Measurements from ENCODE around the gene PCGF6. TPM values are rescaled to one million over a fixed set of nuclear protein-coding genes. Genes with fewer than 3 reads are reported as not detected.
A peak's percentile ranks its signal among the peaks of the same experiment; 100 is the strongest.
"Not testable (repeated sequence)": the region's sequence is repeated elsewhere in the genome, so short reads cannot be mapped to it uniquely, and the experiment has no call there.

The PCGF6 gene
- total and polyA plus RNA-seq, 3 experiments from 2014 or later, result 10.8 to 17.7 (median 17.6) TPM

GRCh38 chr10:103382769-103383168 is 31.8 kb upstream of the PCGF6 start:
- no peak overlapping the region for H3K27ac ChIP-seq (ENCODE audit: low read depth, low read length)
- no peaks in the 10 kb centered on the region for H3K4me1 Mint-ChIP-seq
- DNase-seq, result no peak
- H3K36me3 ChIP-seq (ENCODE audit: insufficient read depth, low read length), result peaks cover 9% of the 10 kb centered on the region
- no peaks in the 10 kb centered on the region for H3K4me1 ChIP-seq (ENCODE audit: insufficient read depth, low read length)
- H3K36me3 Mint-ChIP-seq, result peaks cover 0 to 68% (median 17%) of the 10 kb centered on the region in 3 donors
- ChIA-PET CTCF (interaction anchor here (1.7 kb wide), 1 partner anchor 33 kb away, joined by 4 read pairs; no protein-coding TSS in a partner anchor), POLR2A (no interaction called here)
- no peaks in the 10 kb centered on the region for H3K9me3 ChIP-seq (ENCODE audit: low read length)
- H3K27ac Mint-ChIP-seq, result peak overlapping the region in 2 of 8 donors; percentile 40 to 94
- H3K4me3 ChIP-seq (ENCODE audit: low read length), result no peak overlapping the region
- no peaks in the 10 kb centered on the region for H3K27me3 ChIP-seq (ENCODE audit: insufficient read depth, low read length, poor library complexity, severe bottlenecking)
- H3K27me3 Mint-ChIP-seq, result no peaks in the 10 kb centered on the region
- H3K9me3 Mint-ChIP-seq, result no peaks in the 10 kb centered on the region
- no peak overlapping the region for H3K4me3 Mint-ChIP-seq

- H3K27ac ChIP-seq (ENCODE audit: low read depth, low read length), result no peak overlapping the region
- no peaks in the 10 kb centered on the region for H3K27me3 ChIP-seq (ENCODE audit: insufficient read depth, low read length, poor library complexity, severe bottlenecking)
- no peak overlapping the region for H3K4me3 Mint-ChIP-seq
- DNase-seq, result no peak
- H3K36me3 ChIP-seq (ENCODE audit: insufficient read depth, low read length), result peaks cover 4% of the 10 kb centered on the region
- CTCF ChIA-PET, result no interaction called here
- H3K4me1 ChIP-seq (ENCODE audit: insufficient read depth, low read length), result peaks cover 13% of the 10 kb centered on the region
- POLR2A ChIA-PET, result no interaction called here
- H3K27ac Mint-ChIP-seq, result peak overlapping the region in 1 of 8 donors; percentile 67
- no peaks in the 10 kb centered on the region for H3K27me3 Mint-ChIP-seq
- H3K9me3 ChIP-seq (ENCODE audit: low read length), result no peaks in the 10 kb centered on the region
- no peaks in the 10 kb centered on the region for H3K9me3 Mint-ChIP-seq
- peaks cover 0 to 54% (median 18%) of the 10 kb centered on the region in 3 donors for H3K36me3 Mint-ChIP-seq
- H3K4me3 ChIP-seq (ENCODE audit: low read length), result no peak overlapping the region
- peaks cover 13 to 23% (median 16%) of the 10 kb centered on the region in 3 donors for H3K4me1 Mint-ChIP-seq
Measured at GRCh38 chr10:103374263-103374662, 23.3 kb upstream of the PCGF6 start.

- Histone ChIP-seq H3K27ac (ENCODE audit: low read depth, low read length) (no peak overlapping the region), H3K9me3 (ENCODE audit: low read length) (no peaks in the 10 kb centered on the region), H3K4me3 (ENCODE audit: low read length) (no peak overlapping the region), H3K27me3 (ENCODE audit: insufficient read depth, low read length, poor library complexity, severe bottlenecking) (no peaks in the 10 kb centered on the region), H3K36me3 (ENCODE audit: insufficient read depth, low read length) (peaks cover 4% of the 10 kb centered on the region), H3K4me1 (ENCODE audit: insufficient read depth, low read length) (peaks cover 17% of the 10 kb centered on the region)
- Mint-ChIP-seq H3K4me1 (peaks cover 14 to 30% (median 18%) of the 10 kb centered on the region in 3 donors), H3K36me3 (peaks cover 0 to 50% (median 18%) of the 10 kb centered on the region in 3 donors), H3K9me3 (no peaks in the 10 kb centered on the region), H3K4me3 (no peak overlapping the region), H3K27ac (peak overlapping the region in 4 of 8 donors; percentile 0 to 83 (median 38)), H3K27me3 (no peaks in the 10 kb centered on the region)
- CTCF ChIA-PET, result no interaction called here
- DNase-seq, result no peak
- POLR2A ChIA-PET, result no interaction called here
Measured at GRCh38 chr10:103373544-103373943, 22.6 kb upstream of the PCGF6 start.

GRCh38 chr10:103367782-103368518 is 17.0 kb upstream of the PCGF6 start, which contains the start of gene TAF5:
Gene TAF5, plus strand, starts transcription at chr10:103367976. Its CDS starts 14 bp downstream, at chr10:103367990.
- H3K27ac ChIP-seq (ENCODE audit: low read depth, low read length), result peak within 1 kb of the TSS; percentile 55
- Mint-ChIP-seq H3K27ac (peak within 1 kb of the TSS; percentile 77 to 96 (median 94)), H3K9me3 (no peaks in the 10 kb centered on the region), H3K27me3 (no peaks in the 10 kb centered on the region), H3K36me3 (peaks cover 0 to 12% (median 0%) of the 10 kb centered on the region in 3 donors), H3K4me1 (peaks cover 19 to 30% (median 28%) of the 10 kb centered on the region in 3 donors), H3K4me3 (peak within 1 kb of the TSS; percentile 91 to 99 (median 95))
- H3K4me3 ChIP-seq (ENCODE audit: low read length), result peak within 1 kb of the TSS; percentile 70
- no peaks in the 10 kb centered on the region for H3K9me3 ChIP-seq (ENCODE audit: low read length)
- POLR2A ChIA-PET, result interaction anchor here (0.5 to 2.2 kb wide), 10 partner anchors 11 to 1284 kb away, joined by 3 to 21 read pairs (median 4); partner anchors contain the start of gene PCGF6
- H3K36me3 ChIP-seq (ENCODE audit: insufficient read depth, low read length), result no peaks in the 10 kb centered on the region
- no peaks in the 10 kb centered on the region for H3K27me3 ChIP-seq (ENCODE audit: insufficient read depth, low read length, poor library complexity, severe bottlenecking)
- DNase-seq, result peak; percentile 79 to 93 (median 90)
- H3K4me1 ChIP-seq (ENCODE audit: insufficient read depth, low read length), result peaks cover 14% of the 10 kb centered on the region
- CTCF ChIA-PET, result interaction anchor here (0.5 to 0.9 kb wide), 3 partner anchors 16 to 173 kb away, joined by 3 to 4 read pairs (median 3); no protein-coding TSS in a partner anchor

- no peaks in the 10 kb centered on the region for H3K9me3 Mint-ChIP-seq
- peaks cover 19 to 30% (median 28%) of the 10 kb centered on the region in 3 donors for H3K4me1 Mint-ChIP-seq
- POLR2A ChIA-PET, result interaction anchor here (0.5 to 2.2 kb wide), 7 partner anchors 10 to 1283 kb away, joined by 3 to 21 read pairs (median 4); partner anchors contain the start of gene PCGF6
- H3K27me3 Mint-ChIP-seq, result no peaks in the 10 kb centered on the region
- CTCF ChIA-PET, result interaction anchor here (0.8 to 0.9 kb wide), 2 partner anchors 16 to 34 kb away, joined by 3 to 4 read pairs; no protein-coding TSS in a partner anchor
- Histone ChIP-seq H3K9me3 (ENCODE audit: low read length) (no peaks in the 10 kb centered on the region), H3K27ac (ENCODE audit: low read depth, low read length) (peak overlapping the region; percentile 55), H3K27me3 (ENCODE audit: insufficient read depth, low read length, poor library complexity, severe bottlenecking) (no peaks in the 10 kb centered on the region), H3K36me3 (ENCODE audit: insufficient read depth, low read length) (no peaks in the 10 kb centered on the region), H3K4me3 (ENCODE audit: low read length) (peak overlapping the region; percentile 70), H3K4me1 (ENCODE audit: insufficient read depth, low read length) (peaks cover 14% of the 10 kb centered on the region)
- H3K27ac Mint-ChIP-seq, result peak overlapping the region; percentile 48 to 96 (median 91)
- H3K36me3 Mint-ChIP-seq, result peaks cover 0 to 12% (median 0%) of the 10 kb centered on the region in 3 donors
- DNase-seq, result no peak
- peak overlapping the region; percentile 90 to 99 (median 95) for H3K4me3 Mint-ChIP-seq
Measured at GRCh38 chr10:103367379-103367781, 16.4 kb upstream of the PCGF6 start.

GRCh38 chr10:103360791-103361190 is 9.9 kb upstream of the PCGF6 start:
- POLR2A ChIA-PET; H3K4me1 Mint-ChIP-seq; H3K27me3 Mint-ChIP-seq; H3K27ac ChIP-seq (ENCODE audit: low read depth, low read length); H3K4me1 ChIP-seq (ENCODE audit: insufficient read depth, low read length); H3K36me3 ChIP-seq (ENCODE audit: insufficient read depth, low read length); H3K27ac Mint-ChIP-seq; H3K36me3 Mint-ChIP-seq; DNase-seq; H3K27me3 ChIP-seq (ENCODE audit: insufficient read depth, low read length, poor library complexity, severe bottlenecking); H3K4me3 Mint-ChIP-seq; H3K4me3 ChIP-seq (ENCODE audit: low read length); H3K9me3 Mint-ChIP-seq; H3K9me3 ChIP-seq (ENCODE audit: low read length): not testable (repeated sequence)
- CTCF ChIA-PET, result interaction anchor here (1.2 kb wide), 1 partner anchor 10 kb away, joined by 3 read pairs; the partner anchor contains the start of gene PCGF6

- DNase-seq; H3K9me3 ChIP-seq (ENCODE audit: low read length); H3K4me1 Mint-ChIP-seq; POLR2A ChIA-PET; H3K36me3 Mint-ChIP-seq; H3K4me1 ChIP-seq (ENCODE audit: insufficient read depth, low read length); H3K36me3 ChIP-seq (ENCODE audit: insufficient read depth, low read length); H3K27me3 Mint-ChIP-seq; H3K27me3 ChIP-seq (ENCODE audit: insufficient read depth, low read length, poor library complexity, severe bottlenecking); CTCF ChIA-PET; H3K27ac Mint-ChIP-seq; H3K4me3 Mint-ChIP-seq; H3K27ac ChIP-seq (ENCODE audit: low read depth, low read length); H3K4me3 ChIP-seq (ENCODE audit: low read length); H3K9me3 Mint-ChIP-seq: not testable (repeated sequence)
Measured at GRCh38 chr10:103359493-103359892, 8.6 kb upstream of the PCGF6 start.
